IMR-90 (cell line): ENCODE data around the gene INPP5D. TPM values are rescaled to one million over a fixed set of nuclear protein-coding genes. Genes with fewer than 3 reads are reported as not detected.

Experiments used
- ATAC-seq: fragments of 200-7000 bp; cut with Tn5 transposase; 2 replicates; pipeline ENCODE4 v1.9.1; 2020; ENCODE audit warnings: low read depth, mild to moderate bottlenecking, moderate library complexity
- BruUV-seq: library from RNA; stranded (reverse); fragments of 400-500 nt; replicated peaks from 2 replicates; lab custom pipeline; 2021; lab: Mats Ljungman, UMichigan
- CTCF ChIA-PET: fragments of 300-600 bp; formaldehyde crosslinking; extraction: SDS; loops from one replicate; lab custom pipeline; 2021; ENCODE audit warnings: antibody characterized with exemption; lab: Yijun Ruan, JAX
- POLR2A ChIA-PET: fragments of 300-600 bp; sonication (Branson Sonifier 250); formaldehyde crosslinking; loops from one replicate; lab custom pipeline; 2022; ENCODE audit warnings: antibody characterized with exemption; ENCODE audit not compliant: unreplicated experiment; lab: Charles Lee
- DNase-seq: peaks from one replicate; pipeline ENCODE4 v3.0.0; 2013
- H2AFZ ChIP-seq: replicated peaks from 2 replicates; pipeline ENCODE3; 2013; ENCODE audit warnings: low read length, mild to moderate bottlenecking; ENCODE audit not compliant: poor library complexity
- H2AK5ac ChIP-seq: 2 replicates; pipeline ENCODE4 v1.6.1; 2013; ENCODE audit warnings: low read depth, low read length, inconsistent platforms
- H2AK9ac ChIP-seq: replicated peaks from 2 replicates; pipeline ENCODE3; 2013; ENCODE audit warnings: mild to moderate bottlenecking, low read depth, low read length, moderate library complexity; ENCODE audit not compliant: poor library complexity
- H2BK120ac ChIP-seq: 2 replicates; pipeline ENCODE4 v1.6.1; 2013; ENCODE audit warnings: low read depth, low read length, inconsistent platforms
- H2BK15ac ChIP-seq: 3 replicates; pipeline ENCODE4 v1.6.1; 2013; ENCODE audit warnings: low read depth, low read length, inconsistent platforms
- H2BK20ac ChIP-seq: 2 replicates; pipeline ENCODE4 v1.6.1; 2013; ENCODE audit warnings: low read depth, mild to moderate bottlenecking, inconsistent platforms, low read length, moderate library complexity
- H2BK5ac ChIP-seq: 2 replicates; pipeline ENCODE4 v1.6.1; 2013; ENCODE audit warnings: mild to moderate bottlenecking, low read depth, low read length, inconsistent platforms; ENCODE audit not compliant: poor library complexity, severe bottlenecking
- H3K14ac ChIP-seq: replicated peaks from 2 replicates; pipeline ENCODE4 v1.6.1; 2013; ENCODE audit warnings: low read depth, low read length, inconsistent platforms
- H3K18ac ChIP-seq: 2 replicates; pipeline ENCODE4 v1.6.1; 2013; ENCODE audit warnings: low read depth, low read length, control low read depth
- H3K23ac ChIP-seq: 2 replicates; pipeline ENCODE4 v1.6.1; 2013; ENCODE audit warnings: low read depth, low read length, inconsistent platforms
- H3K27ac ChIP-seq: 2 replicates; pipeline ENCODE4 v1.5.1; 2013; ENCODE audit warnings: mild to moderate bottlenecking, control low read depth, low read length; ENCODE audit not compliant: insufficient read depth
- H3K27me3 ChIP-seq: 2 replicates; pipeline ENCODE4 v1.6.1; 2013; ENCODE audit warnings: low read length; ENCODE audit not compliant: control insufficient read depth, insufficient read depth
- H3K36me3 ChIP-seq: 2 replicates; pipeline ENCODE4 v1.6.1; 2013; ENCODE audit warnings: low read length, mixed read lengths; ENCODE audit not compliant: control insufficient read depth, insufficient read depth
- H3K4ac ChIP-seq: 2 replicates; pipeline ENCODE4 v1.6.1; 2013; ENCODE audit warnings: low read depth, low read length, inconsistent platforms
- H3K4me1 ChIP-seq: 2 replicates; pipeline ENCODE4 v1.6.1; 2013; ENCODE audit warnings: low read length, mixed read lengths; ENCODE audit not compliant: control insufficient read depth, insufficient read depth
- H3K4me2 ChIP-seq: 2 replicates; pipeline ENCODE4 v1.6.1; 2013; ENCODE audit warnings: low read depth, mild to moderate bottlenecking, control low read depth, low read length, moderate library complexity
- H3K4me3 ChIP-seq: 2 replicates; pipeline ENCODE4 v1.5.1; 2013; ENCODE audit warnings: low read depth, mild to moderate bottlenecking, control low read depth, low read length, moderate library complexity; ENCODE audit not compliant: insufficient read depth
- H3K56ac ChIP-seq: 2 replicates; pipeline ENCODE4 v1.6.1; 2013; ENCODE audit warnings: low read length, inconsistent platforms; ENCODE audit not compliant: insufficient read depth; ENCODE audit errors: extremely low read depth
- H3K79me1 ChIP-seq, 2 experiments: 2 replicates each; pipeline ENCODE4 v1.6.1; 2013; ENCODE audit warnings: low read length in 2 of 2, inconsistent platforms in 1 of 2, low read depth in 1 of 2
- H3K9ac ChIP-seq: 2 replicates; pipeline ENCODE4 v1.6.1; 2013; ENCODE audit warnings: low read depth, low read length, control low read depth
- H3K9me1 ChIP-seq: 2 replicates; pipeline ENCODE4 v1.6.1; 2013; ENCODE audit warnings: low read length, inconsistent platforms; ENCODE audit not compliant: insufficient read depth
- H3K9me3 ChIP-seq: 2 replicates; pipeline ENCODE4 v1.6.1; 2013; ENCODE audit warnings: low read length; ENCODE audit not compliant: control insufficient read depth, insufficient read depth
- H4K20me1 ChIP-seq: 2 replicates; pipeline ENCODE4 v1.6.1; 2013; ENCODE audit warnings: low read length, inconsistent platforms; ENCODE audit not compliant: insufficient read depth
- H4K5ac ChIP-seq: 2 replicates; pipeline ENCODE4 v1.6.1; 2013; ENCODE audit warnings: mild to moderate bottlenecking, low read depth, low read length, control low read depth
- H4K8ac ChIP-seq, 2 experiments: 2 replicates each; pipeline ENCODE4 v1.6.1; 2013; ENCODE audit warnings: low read depth in 2 of 2, low read length in 2 of 2, control low read depth in 1 of 2, inconsistent platforms in 1 of 2
- H4K91ac ChIP-seq: 2 replicates; pipeline ENCODE4 v1.6.1; 2013; ENCODE audit warnings: low read depth, low read length, inconsistent platforms; ENCODE audit not compliant: insufficient read depth
- BHLHE40 ChIP-seq: fragments of 150-350 bp; IDR thresholded peaks from 2 replicates; pipeline ENCODE4 v1.6.1; 2016; ENCODE audit warnings: mild to moderate bottlenecking, low read depth, low read length
- CEBPB ChIP-seq: IDR thresholded peaks from 2 replicates; pipeline ENCODE4 v1.6.1; 2012; ENCODE audit warnings: low read depth, low read length, improper control_type of control experiment
- CHD1 ChIP-seq: IDR thresholded peaks from 2 replicates; pipeline ENCODE4 v1.6.1; 2012; ENCODE audit warnings: low read depth, low read length, improper control_type of control experiment
- ELK1 ChIP-seq: fragments of 150-350 bp; IDR thresholded peaks from 2 replicates; pipeline ENCODE4 v1.6.1; 2016; ENCODE audit warnings: low read depth, mild to moderate bottlenecking, low read length, moderate library complexity, borderline replicate concordance
- FOS ChIP-seq: fragments of 150-350 bp; IDR thresholded peaks from 2 replicates; pipeline ENCODE4 v1.6.1; 2016; ENCODE audit warnings: low read depth, low read length
- MAFK ChIP-seq: IDR thresholded peaks from 2 replicates; pipeline ENCODE4 v1.6.1; 2012; ENCODE audit warnings: low read depth, low read length, improper control_type of control experiment
- MAZ ChIP-seq: IDR thresholded peaks from 2 replicates; pipeline ENCODE4 v1.6.1; 2012; ENCODE audit warnings: low read depth, mild to moderate bottlenecking, low read length, improper control_type of control experiment, moderate library complexity, borderline replicate concordance
- MXI1 ChIP-seq: IDR thresholded peaks from 2 replicates; pipeline ENCODE4 v1.6.1; 2012; ENCODE audit warnings: low read depth, mild to moderate bottlenecking, low read length, moderate library complexity, borderline replicate concordance
- NFE2L2 ChIP-seq: fragments of 150-350 bp; IDR thresholded peaks from 2 replicates; pipeline ENCODE4 v1.6.1; 2016; ENCODE audit warnings: low read depth, mild to moderate bottlenecking, low read length
- POLR2A ChIP-seq: IDR thresholded peaks from 2 replicates; pipeline ENCODE4 v1.6.1; 2012; ENCODE audit warnings: mild to moderate bottlenecking, low read depth, low read length
- RAD21 ChIP-seq: IDR thresholded peaks from 2 replicates; pipeline ENCODE4 v1.6.1; 2012; ENCODE audit warnings: low read length, improper control_type of control experiment
- RCOR1 ChIP-seq: IDR thresholded peaks from 2 replicates; pipeline ENCODE4 v1.6.1; 2012; ENCODE audit warnings: mild to moderate bottlenecking, low read length, improper control_type of control experiment; ENCODE audit not compliant: insufficient replicate concordance
- RFX5 ChIP-seq: IDR thresholded peaks from 2 replicates; pipeline ENCODE4 v1.8.0; 2012; ENCODE audit warnings: low read depth, mild to moderate bottlenecking, low read length, moderate library complexity
- SMC3 ChIP-seq: fragments of 150-350 bp; IDR thresholded peaks from 2 replicates; pipeline ENCODE4 v1.6.1; 2016; ENCODE audit warnings: low read depth, mild to moderate bottlenecking, antibody characterized with exemption, low read length, moderate library complexity
- WGBS, 2 experiments: methylation state at CpG; one replicate each; pipeline versions ENCODE4 v1.1.5 to v1.1.7; 2013; ENCODE audit warnings: missing lambda C conversion rate in 2 of 2; ENCODE audit not compliant: insufficient read length in 1 of 2; ENCODE audit errors: extremely low coverage in 2 of 2; 5-methylcytosine and 5-hydroxymethylcytosine counted together
- dilution Hi-C: fragments of 300-500 bp; cut with HindIII; formaldehyde crosslinking; loops from one replicate; pipeline ENCODE4 v1.14.3; 2018; ENCODE audit warnings: low sequenced_read_pairs; ENCODE audit not compliant: unreplicated experiment
- in situ Hi-C: fragments of 300-500 bp; cut with MboI; formaldehyde crosslinking; loops from 3 replicates; pipeline ENCODE4 v1.14.3; 2019; ENCODE audit warnings: low sequenced_read_pairs, inconsistent platforms, mixed read lengths
- intact Hi-C: fragments of 100-400 bp; cut with micrococcal nuclease; formaldehyde crosslinking; loops from 2 replicates; pipeline ENCODE4 v1.10.0; 2022
- polyA plus RNA-seq, 3 experiments: library from polyadenylated mRNA; depleted of rRNA; stranded (reverse); fragments of >200 nt; gene quantifications; 2 replicates each; pipeline ENCODE4 v1.2.3, GENCODE V29; 2012; ENCODE audit warnings: low replicate concordance in 1 of 3
- total RNA-seq: library from RNA; depleted of rRNA; stranded (reverse); fragments of >200 nt; gene quantifications from 2 replicates; pipeline ENCODE4 v1.2.3, GENCODE V29; 2012
- TF ChIP-seq, protein P1 (sequence below): conservative IDR thresholded peaks from 2 replicates; pipeline ENCODE4 v1.5.1; 2012; ENCODE audit warnings: mild to moderate bottlenecking, low read depth, low read length, improper control_type of control experiment
- TF ChIP-seq, protein P2 (sequence below): fragments of 150-350 bp; IDR thresholded peaks from 2 replicates; pipeline ENCODE4 v1.6.1; 2017; ENCODE audit warnings: mild to moderate bottlenecking, antibody characterized with exemption, low read length, low read depth

INPP5D gene
- total and polyA plus RNA-seq, 2 of the 4 experiments (the other 2 are of a cell fraction), result 0.18 to 0.29 TPM

GRCh38 chr2:233217892-233218377 is 157.8 kb downstream of the INPP5D start:
- WGBS, 2 experiments, result 57% methylated on average over 1 of the region's 8 CpGs; no CpG with 5 or more reads in 1 of the 2 experiments
- no peak overlapping the region for H3K4me3 ChIP-seq
- H2AFZ ChIP-seq, result no peak overlapping the region
- no peaks in the 10 kb centered on the region for H4K20me1 ChIP-seq
- ChIA-PET CTCF (no interaction called here), POLR2A (no interaction called here)
- H2BK20ac ChIP-seq, result no peak overlapping the region
- DNase-seq (no peak), ATAC-seq (no peak)
- peaks cover 12% of the 10 kb centered on the region; the same call in 1 of the 2 replicates for H3K27me3 ChIP-seq
- no peaks in the 10 kb centered on the region for H3K9me1 ChIP-seq
- H3K4ac ChIP-seq, result no peak overlapping the region
- H2BK15ac ChIP-seq, result no peak overlapping the region
- in situ Hi-C loops, result no loop called here
- H3K4me2 ChIP-seq, result no peak overlapping the region
- H2AK9ac ChIP-seq, result no peak overlapping the region
- no peak overlapping the region for H2BK120ac ChIP-seq
- no peak overlapping the region for H3K9ac ChIP-seq
- H3K56ac ChIP-seq, result no peak overlapping the region
- H4K91ac ChIP-seq, result no peak overlapping the region
- no peaks in the 10 kb centered on the region for H3K79me1 ChIP-seq
- TF ChIP-seq RAD21 (no peak), BHLHE40 (no peak), RFX5 (no peak), MAZ (no peak), MAFK (no peak), MXI1 (no peak), FOS (no peak), NFE2L2 (no peak), RCOR1 (no peak), CHD1 (no peak), CEBPB (no peak), POLR2A (no peak), SMC3 (no peak), ELK1 (no peak)
- TF ChIP-seq, protein P1, sequence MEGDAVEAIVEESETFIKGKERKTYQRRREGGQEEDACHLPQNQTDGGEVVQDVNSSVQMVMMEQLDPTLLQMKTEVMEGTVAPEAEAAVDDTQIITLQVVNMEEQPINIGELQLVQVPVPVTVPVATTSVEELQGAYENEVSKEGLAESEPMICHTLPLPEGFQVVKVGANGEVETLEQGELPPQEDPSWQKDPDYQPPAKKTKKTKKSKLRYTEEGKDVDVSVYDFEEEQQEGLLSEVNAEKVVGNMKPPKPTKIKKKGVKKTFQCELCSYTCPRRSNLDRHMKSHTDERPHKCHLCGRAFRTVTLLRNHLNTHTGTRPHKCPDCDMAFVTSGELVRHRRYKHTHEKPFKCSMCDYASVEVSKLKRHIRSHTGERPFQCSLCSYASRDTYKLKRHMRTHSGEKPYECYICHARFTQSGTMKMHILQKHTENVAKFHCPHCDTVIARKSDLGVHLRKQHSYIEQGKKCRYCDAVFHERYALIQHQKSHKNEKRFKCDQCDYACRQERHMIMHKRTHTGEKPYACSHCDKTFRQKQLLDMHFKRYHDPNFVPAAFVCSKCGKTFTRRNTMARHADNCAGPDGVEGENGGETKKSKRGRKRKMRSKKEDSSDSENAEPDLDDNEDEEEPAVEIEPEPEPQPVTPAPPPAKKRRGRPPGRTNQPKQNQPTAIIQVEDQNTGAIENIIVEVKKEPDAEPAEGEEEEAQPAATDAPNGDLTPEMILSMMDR, result no peak
- TF ChIP-seq, protein P2, sequence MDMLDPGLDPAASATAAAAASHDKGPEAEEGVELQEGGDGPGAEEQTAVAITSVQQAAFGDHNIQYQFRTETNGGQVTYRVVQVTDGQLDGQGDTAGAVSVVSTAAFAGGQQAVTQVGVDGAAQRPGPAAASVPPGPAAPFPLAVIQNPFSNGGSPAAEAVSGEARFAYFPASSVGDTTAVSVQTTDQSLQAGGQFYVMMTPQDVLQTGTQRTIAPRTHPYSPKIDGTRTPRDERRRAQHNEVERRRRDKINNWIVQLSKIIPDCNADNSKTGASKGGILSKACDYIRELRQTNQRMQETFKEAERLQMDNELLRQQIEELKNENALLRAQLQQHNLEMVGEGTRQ, result no peak
- no peaks in the 10 kb centered on the region for H3K9me3 ChIP-seq
- H4K5ac ChIP-seq, result no peak overlapping the region
- H4K8ac ChIP-seq, result no peak overlapping the region
- no peaks in the 10 kb centered on the region for H3K4me1 ChIP-seq
- no peak overlapping the region for H3K14ac ChIP-seq
- no peak overlapping the region for H2AK5ac ChIP-seq
- H3K18ac ChIP-seq, result no peak overlapping the region
- intact Hi-C loops, result no loop called here
- BruUV-seq, result no TSS peak
- H3K23ac ChIP-seq, result no peak overlapping the region
- H3K27ac ChIP-seq, result no peak overlapping the region
- no peaks in the 10 kb centered on the region for H3K36me3 ChIP-seq
- dilution Hi-C loops, result no loop called here
- no peak overlapping the region for H2BK5ac ChIP-seq
